Subcutaneous adipose tissue (tissue), 4 donors: ENCODE data around the gene TMCC1. TPM values are rescaled to one million over a fixed set of nuclear protein-coding genes. Genes with fewer than 3 reads are reported as not detected.

ENCODE experiments used
- total RNA-seq, 4 donors: library from RNA; depleted of rRNA; stranded (reverse); fragments of >200 nt; gene quantifications; one replicate each; pipeline ENCODE4 v1.1.0, GENCODE V29; 2016
- TF ChIP-seq, protein P1 (sequence below): fragments of 450-650 bp; IDR thresholded peaks from one replicate; pipeline ENCODE4 v1.5.1; 2016; ENCODE audit warnings: low read depth, mild to moderate bottlenecking, control low read depth, antibody characterized with exemption, moderate library complexity

TMCC1 gene
- total RNA-seq, 4 donors from 2014 or later, result 24.0 to 31.5 (median 28.4) TPM

GRCh38 chr3:129783470-129783869 lies 110.0 kb downstream of the TMCC1 start:
- TF ChIP-seq, protein P1, sequence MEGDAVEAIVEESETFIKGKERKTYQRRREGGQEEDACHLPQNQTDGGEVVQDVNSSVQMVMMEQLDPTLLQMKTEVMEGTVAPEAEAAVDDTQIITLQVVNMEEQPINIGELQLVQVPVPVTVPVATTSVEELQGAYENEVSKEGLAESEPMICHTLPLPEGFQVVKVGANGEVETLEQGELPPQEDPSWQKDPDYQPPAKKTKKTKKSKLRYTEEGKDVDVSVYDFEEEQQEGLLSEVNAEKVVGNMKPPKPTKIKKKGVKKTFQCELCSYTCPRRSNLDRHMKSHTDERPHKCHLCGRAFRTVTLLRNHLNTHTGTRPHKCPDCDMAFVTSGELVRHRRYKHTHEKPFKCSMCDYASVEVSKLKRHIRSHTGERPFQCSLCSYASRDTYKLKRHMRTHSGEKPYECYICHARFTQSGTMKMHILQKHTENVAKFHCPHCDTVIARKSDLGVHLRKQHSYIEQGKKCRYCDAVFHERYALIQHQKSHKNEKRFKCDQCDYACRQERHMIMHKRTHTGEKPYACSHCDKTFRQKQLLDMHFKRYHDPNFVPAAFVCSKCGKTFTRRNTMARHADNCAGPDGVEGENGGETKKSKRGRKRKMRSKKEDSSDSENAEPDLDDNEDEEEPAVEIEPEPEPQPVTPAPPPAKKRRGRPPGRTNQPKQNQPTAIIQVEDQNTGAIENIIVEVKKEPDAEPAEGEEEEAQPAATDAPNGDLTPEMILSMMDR, result no peak

GRCh38 chr3:129778871-129779270 lies 114.6 kb downstream of the TMCC1 start:
- TF ChIP-seq, protein P1, result no peak

DNA sequence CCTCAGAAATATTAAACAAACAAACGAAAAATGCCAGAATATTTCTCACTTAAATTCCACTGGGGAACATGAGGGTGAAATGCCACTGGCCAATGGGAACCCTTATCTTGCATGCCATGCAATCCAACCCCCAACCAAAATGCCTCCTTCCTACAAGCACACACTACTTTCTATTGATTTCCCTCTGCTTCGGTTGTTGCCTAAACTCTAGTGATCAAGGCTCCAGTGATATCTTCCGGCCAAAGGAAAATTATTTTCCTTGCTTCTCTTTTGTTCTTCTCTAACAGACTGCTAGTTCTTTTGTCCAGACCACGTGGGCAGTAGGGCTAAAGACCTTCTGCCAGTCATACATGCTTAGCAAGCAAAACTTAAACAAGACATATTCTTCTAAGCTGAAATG lies 115.7 kb downstream of the TMCC1 start:
- TF ChIP-seq, protein P1, result no peak

DNA sequence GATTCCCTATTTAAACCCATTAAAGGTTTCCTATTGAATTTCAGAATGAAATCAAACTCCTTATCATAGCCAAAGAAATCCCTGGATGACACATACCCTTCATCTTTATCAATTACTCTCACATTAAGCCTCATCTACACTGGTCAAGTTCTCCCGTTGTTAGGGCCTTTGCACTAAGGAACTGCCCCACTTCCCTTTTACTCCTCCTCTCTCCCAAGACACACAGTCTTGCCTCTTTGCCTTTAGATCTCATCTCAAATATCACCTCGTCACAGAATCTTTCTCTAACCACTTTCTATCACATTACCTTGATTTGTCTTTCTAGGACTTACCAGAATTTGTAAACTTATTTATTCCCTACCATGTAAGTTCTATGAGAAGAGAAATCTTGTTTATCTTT lies 117.6 kb downstream of the TMCC1 start:
- TF ChIP-seq, protein P1, result no peak

- TF ChIP-seq, protein P1, result no peak
Measured at GRCh38 chr3:129773691-129774663, 119.5 kb downstream of the TMCC1 start.

DNA sequence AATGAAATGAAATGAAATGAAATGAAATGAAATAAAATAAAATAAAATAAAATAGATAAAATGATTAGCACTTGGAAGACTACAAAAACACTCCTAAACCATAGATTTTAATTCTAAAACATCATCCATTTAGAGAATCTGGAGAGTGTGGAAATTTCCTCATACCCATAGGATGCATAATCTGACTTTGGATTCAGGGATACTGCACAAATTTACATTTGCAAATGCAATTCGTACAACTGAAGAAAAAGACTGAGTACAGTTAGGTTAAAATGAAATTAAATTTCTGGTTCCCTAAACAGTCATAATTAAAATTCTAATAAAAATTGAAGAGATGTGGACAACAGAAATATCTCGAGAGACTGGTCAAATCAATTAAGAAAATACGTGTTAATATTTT lies 122.9 kb downstream of the TMCC1 start:
- TF ChIP-seq, protein P1, result no peak

DNA sequence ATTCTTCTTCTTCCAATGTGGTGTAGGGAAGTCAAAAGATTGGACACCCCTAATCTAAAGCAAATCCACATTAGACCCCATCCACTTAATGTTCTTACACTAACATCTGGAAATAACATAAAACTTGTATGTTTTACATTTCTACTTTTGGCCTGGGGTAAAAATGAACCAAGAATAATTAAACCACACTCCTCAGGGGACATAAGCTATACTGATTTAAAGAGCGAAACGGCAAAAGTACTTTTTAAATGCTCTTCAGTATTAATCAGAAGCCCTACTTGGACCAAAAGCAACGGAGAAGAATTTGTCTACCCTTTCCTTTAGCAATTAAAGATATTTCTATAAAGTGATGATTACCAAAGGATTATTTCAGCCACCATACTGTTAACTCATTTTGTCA lies 123.9 kb downstream of the TMCC1 start:
- TF ChIP-seq, protein P1, result no peak
